Kasumi-1 (cell line): ENCODE measurements around the gene RLN3.
A peak's percentile ranks its signal among the peaks of the same experiment; 100 is the strongest.
"Not testable (repeated sequence)": the region's sequence is repeated elsewhere in the genome, so short reads cannot be mapped to it uniquely, and the experiment has no call there.

ENCODE experiments used
- DNase-seq, 2 experiments: peaks; one replicate each; lab custom pipeline; 2025; lab: John Stamatoyannopoulos, UW

RLN3 gene

GRCh38 chr19:13995017-13995728 is 32.8 kb upstream of the RLN3 start:
- DNase-seq = no peak

- DNase-seq = no peak
These were observed 31.8 kb upstream of the RLN3 start for GRCh38 chr19:13995878-13996765.

GRCh38 chr19:13996928-13997630 is 30.9 kb upstream of the RLN3 start:
- no peak for DNase-seq

GRCh38 chr19:13997631-13997962 is 30.4 kb upstream of the RLN3 start:
- DNase-seq = no peak

GRCh38 chr19:13998426-13998825 is 29.5 kb upstream of the RLN3 start:
- no peak for DNase-seq

- DNase-seq = no peak
These were observed 28.9 kb upstream of the RLN3 start for GRCh38 chr19:13999085-13999484.

GRCh38 chr19:14000691-14001375 is 27.1 kb upstream of the RLN3 start:
- DNase-seq = no peak

- peak; percentile 15 to 17 for DNase-seq
These were observed 25.2 kb upstream of the RLN3 start for GRCh38 chr19:14002571-14003250.

GRCh38 chr19:14003251-14004055 is 24.5 kb upstream of the RLN3 start:
- DNase-seq = no peak

- peak; percentile 70 to 81 for DNase-seq
These were observed 23.2 kb upstream of the RLN3 start for GRCh38 chr19:14004619-14005348.

GRCh38 chr19:14005349-14006084 is 22.4 kb upstream of the RLN3 start:
- peak; percentile 69 to 74 for DNase-seq

- DNase-seq = peak; percentile 100
These were observed 21.7 kb upstream of the RLN3 start, which contains the start of gene RFX1 for GRCh38 chr19:14006085-14006765. Gene RFX1, minus strand, starts transcription at chr19:14006320. Its CDS starts 12,477 bp downstream, at chr19:13993843.

GRCh38 chr19:14006766-14007562 is 21.0 kb upstream of the RLN3 start:
- no peak for DNase-seq

- DNase-seq = no peak
These were observed 15.5 kb upstream of the RLN3 start for GRCh38 chr19:14012378-14012915.

- no peak for DNase-seq
These were observed 12.4 kb upstream of the RLN3 start for GRCh38 chr19:14015524-14016035.

GRCh38 chr19:14019100-14019499 is 8.8 kb upstream of the RLN3 start:
- DNase-seq = no peak

GRCh38 chr19:14019739-14020138 is 8.2 kb upstream of the RLN3 start:
- DNase-seq = not testable (repeated sequence)
